ENCODE results near the gene PRPF39. TPM values are rescaled to one million over a fixed set of nuclear protein-coding genes. Genes with fewer than 3 reads are reported as not detected.

The PRPF39 gene
- total and polyA plus RNA-seq, 2 of the 13 experiments (the other 11 are each of a cell fraction or from before 2014, with no cell fraction given) = 44.2 to 65.0 TPM

DNA sequence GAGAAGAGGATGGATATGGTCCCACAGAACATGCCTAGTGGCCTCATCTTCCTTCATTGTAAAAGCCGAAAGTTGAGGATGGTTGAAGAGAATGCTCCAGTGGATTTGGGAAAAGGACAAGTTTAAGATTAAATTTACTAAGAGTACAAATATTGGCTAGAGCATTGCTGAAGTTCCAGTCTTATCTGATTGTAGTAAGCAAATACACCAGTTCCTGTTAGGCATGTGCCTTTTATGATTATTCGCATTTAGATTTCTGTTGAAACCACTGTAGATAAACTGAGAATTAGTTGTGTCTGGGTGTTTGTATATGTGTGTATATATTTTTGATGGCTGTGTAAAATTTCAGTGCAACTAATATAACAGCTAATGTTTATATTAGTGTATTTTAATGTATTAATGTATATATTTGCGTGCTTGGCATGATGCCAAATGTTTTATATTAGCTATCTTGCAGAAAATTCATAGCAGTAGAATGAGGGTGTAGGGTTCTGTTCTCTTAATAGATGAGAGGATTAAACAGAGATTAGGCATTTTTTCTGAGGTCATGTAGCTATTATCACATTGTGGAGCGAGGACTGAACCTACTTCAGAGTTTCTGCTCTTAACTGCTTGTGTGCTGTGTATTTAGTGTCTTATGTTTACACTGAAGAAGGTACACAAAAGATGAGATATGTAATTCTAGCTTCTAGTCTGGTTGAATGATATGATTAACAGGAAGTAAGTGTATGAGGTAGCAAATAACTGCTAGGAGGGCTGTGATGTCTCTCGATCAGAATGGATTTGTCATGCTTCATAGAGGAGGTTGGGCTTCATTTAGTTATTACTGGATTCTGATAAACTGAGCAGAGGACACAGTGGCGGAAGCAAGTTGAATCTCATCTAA is 29.2 kb downstream of the PRPF39 start (continued):
- TF ChIP-seq ATRX (CRISPR knock-in tag; IDR thresholded peaks at IDR 0.05; ENCODE audit: borderline replicate concordance) (no peak), KDM5B (CRISPR knock-in tag; IDR thresholded peaks at IDR 0.05; ENCODE audit: borderline replicate concordance) (no peak), FOXJ3 (CRISPR knock-in tag; IDR thresholded peaks at IDR 0.05; ENCODE audit: borderline replicate concordance) (no peak), HIVEP1 (CRISPR knock-in tag; IDR thresholded peaks at IDR 0.05) (no peak), ZNF136 (CRISPR knock-in tag; IDR thresholded peaks at IDR 0.05; ENCODE audit: low read depth) (no peak), ZNF367 (CRISPR knock-in tag; IDR thresholded peaks at IDR 0.05; ENCODE audit: borderline replicate concordance) (no peak), NRL (CRISPR knock-in tag; IDR thresholded peaks at IDR 0.05; ENCODE audit: borderline replicate concordance) (no peak), ZSCAN22 (CRISPR knock-in tag; IDR thresholded peaks at IDR 0.05) (no peak), STAT5B (CRISPR knock-in tag; IDR thresholded peaks at IDR 0.05) (no peak), NFRKB (IDR thresholded peaks at IDR 0.05) (no peak), RAD51 (IDR thresholded peaks at IDR 0.05; ENCODE audit: borderline replicate concordance) (no peak), AGO2 (optimal IDR thresholded peaks at IDR 0.05; ENCODE audit: low read depth, low read length) (no peak), ZMYM2 (CRISPR knock-in tag; IDR thresholded peaks at IDR 0.05) (no peak)
- TF ChIP-seq, protein P1, sequence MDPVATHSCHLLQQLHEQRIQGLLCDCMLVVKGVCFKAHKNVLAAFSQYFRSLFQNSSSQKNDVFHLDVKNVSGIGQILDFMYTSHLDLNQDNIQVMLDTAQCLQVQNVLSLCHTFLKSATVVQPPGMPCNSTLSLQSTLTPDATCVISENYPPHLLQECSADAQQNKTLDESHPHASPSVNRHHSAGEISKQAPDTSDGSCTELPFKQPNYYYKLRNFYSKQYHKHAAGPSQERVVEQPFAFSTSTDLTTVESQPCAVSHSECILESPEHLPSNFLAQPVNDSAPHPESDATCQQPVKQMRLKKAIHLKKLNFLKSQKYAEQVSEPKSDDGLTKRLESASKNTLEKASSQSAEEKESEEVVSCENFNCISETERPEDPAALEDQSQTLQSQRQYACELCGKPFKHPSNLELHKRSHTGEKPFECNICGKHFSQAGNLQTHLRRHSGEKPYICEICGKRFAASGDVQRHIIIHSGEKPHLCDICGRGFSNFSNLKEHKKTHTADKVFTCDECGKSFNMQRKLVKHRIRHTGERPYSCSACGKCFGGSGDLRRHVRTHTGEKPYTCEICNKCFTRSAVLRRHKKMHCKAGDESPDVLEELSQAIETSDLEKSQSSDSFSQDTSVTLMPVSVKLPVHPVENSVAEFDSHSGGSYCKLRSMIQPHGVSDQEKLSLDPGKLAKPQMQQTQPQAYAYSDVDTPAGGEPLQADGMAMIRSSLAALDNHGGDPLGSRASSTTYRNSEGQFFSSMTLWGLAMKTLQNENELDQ (CRISPR knock-in tag; IDR thresholded peaks at IDR 0.05; ENCODE audit: borderline replicate concordance) = no peak
- TF ChIP-seq, protein P2, sequence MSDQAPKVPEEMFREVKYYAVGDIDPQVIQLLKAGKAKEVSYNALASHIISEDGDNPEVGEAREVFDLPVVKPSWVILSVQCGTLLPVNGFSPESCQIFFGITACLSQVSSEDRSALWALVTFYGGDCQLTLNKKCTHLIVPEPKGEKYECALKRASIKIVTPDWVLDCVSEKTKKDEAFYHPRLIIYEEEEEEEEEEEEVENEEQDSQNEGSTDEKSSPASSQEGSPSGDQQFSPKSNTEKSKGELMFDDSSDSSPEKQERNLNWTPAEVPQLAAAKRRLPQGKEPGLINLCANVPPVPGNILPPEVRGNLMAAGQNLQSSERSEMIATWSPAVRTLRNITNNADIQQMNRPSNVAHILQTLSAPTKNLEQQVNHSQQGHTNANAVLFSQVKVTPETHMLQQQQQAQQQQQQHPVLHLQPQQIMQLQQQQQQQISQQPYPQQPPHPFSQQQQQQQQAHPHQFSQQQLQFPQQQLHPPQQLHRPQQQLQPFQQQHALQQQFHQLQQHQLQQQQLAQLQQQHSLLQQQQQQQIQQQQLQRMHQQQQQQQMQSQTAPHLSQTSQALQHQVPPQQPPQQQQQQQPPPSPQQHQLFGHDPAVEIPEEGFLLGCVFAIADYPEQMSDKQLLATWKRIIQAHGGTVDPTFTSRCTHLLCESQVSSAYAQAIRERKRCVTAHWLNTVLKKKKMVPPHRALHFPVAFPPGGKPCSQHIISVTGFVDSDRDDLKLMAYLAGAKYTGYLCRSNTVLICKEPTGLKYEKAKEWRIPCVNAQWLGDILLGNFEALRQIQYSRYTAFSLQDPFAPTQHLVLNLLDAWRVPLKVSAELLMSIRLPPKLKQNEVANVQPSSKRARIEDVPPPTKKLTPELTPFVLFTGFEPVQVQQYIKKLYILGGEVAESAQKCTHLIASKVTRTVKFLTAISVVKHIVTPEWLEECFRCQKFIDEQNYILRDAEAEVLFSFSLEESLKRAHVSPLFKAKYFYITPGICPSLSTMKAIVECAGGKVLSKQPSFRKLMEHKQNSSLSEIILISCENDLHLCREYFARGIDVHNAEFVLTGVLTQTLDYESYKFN (CRISPR knock-in tag; conservative IDR thresholded peaks at IDR 0.05) = peak; percentile 21; the same call in 1 of the 2 replicates
- TF ChIP-seq, protein P3, sequence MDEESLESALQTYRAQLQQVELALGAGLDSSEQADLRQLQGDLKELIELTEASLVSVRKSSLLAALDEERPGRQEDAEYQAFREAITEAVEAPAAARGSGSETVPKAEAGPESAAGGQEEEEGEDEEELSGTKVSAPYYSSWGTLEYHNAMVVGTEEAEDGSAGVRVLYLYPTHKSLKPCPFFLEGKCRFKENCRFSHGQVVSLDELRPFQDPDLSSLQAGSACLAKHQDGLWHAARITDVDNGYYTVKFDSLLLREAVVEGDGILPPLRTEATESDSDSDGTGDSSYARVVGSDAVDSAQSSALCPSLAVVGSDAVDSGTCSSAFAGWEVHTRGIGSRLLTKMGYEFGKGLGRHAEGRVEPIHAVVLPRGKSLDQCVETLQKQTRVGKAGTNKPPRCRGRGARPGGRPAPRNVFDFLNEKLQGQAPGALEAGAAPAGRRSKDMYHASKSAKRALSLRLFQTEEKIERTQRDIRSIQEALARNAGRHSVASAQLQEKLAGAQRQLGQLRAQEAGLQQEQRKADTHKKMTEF (CRISPR knock-in tag; IDR thresholded peaks at IDR 0.05) = 0 out of 2 replicates have a peak, but pooled peaks have one; percentile 26
- TF ChIP-seq, protein P4, sequence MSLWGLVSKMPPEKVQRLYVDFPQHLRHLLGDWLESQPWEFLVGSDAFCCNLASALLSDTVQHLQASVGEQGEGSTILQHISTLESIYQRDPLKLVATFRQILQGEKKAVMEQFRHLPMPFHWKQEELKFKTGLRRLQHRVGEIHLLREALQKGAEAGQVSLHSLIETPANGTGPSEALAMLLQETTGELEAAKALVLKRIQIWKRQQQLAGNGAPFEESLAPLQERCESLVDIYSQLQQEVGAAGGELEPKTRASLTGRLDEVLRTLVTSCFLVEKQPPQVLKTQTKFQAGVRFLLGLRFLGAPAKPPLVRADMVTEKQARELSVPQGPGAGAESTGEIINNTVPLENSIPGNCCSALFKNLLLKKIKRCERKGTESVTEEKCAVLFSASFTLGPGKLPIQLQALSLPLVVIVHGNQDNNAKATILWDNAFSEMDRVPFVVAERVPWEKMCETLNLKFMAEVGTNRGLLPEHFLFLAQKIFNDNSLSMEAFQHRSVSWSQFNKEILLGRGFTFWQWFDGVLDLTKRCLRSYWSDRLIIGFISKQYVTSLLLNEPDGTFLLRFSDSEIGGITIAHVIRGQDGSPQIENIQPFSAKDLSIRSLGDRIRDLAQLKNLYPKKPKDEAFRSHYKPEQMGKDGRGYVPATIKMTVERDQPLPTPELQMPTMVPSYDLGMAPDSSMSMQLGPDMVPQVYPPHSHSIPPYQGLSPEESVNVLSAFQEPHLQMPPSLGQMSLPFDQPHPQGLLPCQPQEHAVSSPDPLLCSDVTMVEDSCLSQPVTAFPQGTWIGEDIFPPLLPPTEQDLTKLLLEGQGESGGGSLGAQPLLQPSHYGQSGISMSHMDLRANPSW (CRISPR knock-in tag; IDR thresholded peaks at IDR 0.05; ENCODE audit: borderline replicate concordance) = no peak

Data from HepG2 (cell line).